Measurements from ENCODE around the gene RSBN1.

The RSBN1 gene

DNA sequence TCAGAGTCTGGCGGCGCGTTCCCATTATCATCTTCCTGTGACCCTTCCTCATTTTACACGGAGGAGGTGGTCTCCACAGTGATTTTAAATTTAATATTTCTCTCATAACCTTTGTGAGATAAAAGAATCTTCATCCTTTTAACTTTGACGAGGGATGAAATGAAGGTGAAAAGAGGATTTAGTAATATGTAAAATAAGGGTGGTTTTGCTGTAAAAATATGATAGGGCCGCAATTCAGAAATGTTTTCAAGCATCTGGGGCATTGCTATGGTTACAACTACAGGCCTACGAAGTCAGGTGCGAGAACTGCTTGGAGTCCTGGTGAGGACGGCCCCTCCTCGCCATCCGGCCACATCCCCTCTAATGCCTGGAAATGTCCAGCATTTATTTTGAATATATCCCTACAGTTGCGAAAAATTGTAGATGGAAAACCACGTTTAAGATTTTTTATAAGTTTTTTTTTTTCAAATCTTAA is 422 bp upstream of the RSBN1 start:
- no peak for DNase-seq (ENCODE audit: low spot score)

DNA sequence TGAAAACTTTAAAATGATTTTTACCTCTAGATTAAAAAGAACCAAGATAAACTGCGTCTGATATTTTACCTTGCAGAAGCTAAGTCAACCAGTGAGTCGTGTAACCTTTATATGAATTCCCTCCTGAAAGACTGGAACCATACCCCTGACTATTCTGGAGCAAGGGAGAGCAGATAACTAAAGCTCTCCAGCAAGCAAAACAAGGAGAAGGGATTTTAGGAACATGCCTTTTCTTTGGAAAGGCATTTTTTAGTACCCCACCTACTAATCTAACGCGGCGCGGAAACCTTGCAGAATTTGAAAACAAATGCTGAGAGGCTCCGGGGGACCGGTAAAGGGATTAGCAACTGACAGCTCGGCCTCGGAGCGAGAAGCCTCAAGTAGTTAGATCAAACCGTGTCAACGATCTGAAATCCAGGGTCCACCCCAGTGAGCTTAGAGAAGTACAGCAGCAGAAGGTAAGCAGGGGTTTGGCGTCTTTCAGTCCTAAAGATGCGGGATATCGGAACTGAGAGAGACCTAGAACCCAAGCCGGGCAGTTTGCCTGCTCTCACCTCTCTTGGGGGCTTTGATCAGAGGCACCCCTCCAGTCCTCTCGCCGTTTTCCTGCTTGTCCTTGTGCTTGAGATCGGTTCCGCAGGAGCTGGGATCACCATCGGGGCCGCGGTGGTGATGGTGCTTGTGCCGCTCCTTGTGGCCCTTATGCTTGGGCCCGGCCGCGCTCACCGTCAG is 954 bp downstream of the RSBN1 start:
- peak; percentile 61 for DNase-seq (ENCODE audit: low spot score)

DNA sequence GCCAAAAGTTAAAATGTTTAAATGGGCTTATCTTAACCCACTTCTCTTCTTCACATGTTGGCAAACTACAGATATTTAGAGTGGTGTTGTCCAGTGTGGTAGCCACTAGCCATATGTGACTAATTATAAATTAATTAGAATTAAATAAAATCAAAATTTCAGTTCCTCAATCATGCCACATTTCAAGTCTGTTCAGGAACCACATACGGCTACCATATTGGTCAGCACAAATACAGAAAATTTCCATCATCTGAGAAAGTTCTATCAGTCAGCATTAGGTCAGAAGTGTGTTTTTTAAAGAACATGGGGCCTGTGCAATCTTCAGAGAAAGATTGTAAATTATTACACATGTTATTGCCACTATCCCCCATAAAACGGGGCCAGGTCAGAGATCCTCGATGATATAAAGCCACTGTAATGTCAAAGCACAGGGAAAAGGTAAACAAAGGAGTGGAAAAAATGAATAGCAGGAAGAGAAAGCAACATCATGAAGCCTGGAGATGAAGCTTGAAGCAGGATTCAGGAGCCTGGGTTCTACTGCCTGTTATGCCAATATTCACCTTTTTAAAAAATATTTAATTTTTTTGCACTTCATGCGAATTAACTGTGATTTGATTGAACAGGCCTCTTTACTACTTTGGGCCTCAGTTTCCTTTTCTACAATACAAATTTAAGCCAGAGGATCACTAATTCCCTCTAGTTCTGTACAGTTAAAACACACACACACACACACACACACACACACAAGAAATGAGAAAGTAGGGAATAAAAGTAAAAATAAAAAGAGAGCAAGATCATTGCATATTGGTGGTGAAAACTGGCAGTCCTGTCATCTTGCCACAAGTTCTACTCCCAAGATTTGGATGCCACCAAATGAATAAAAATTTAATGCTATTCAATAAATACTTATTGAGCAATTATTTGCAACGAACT is 2.3 kb downstream of the RSBN1 start:
- no peak for DNase-seq (ENCODE audit: low spot score)

DNA sequence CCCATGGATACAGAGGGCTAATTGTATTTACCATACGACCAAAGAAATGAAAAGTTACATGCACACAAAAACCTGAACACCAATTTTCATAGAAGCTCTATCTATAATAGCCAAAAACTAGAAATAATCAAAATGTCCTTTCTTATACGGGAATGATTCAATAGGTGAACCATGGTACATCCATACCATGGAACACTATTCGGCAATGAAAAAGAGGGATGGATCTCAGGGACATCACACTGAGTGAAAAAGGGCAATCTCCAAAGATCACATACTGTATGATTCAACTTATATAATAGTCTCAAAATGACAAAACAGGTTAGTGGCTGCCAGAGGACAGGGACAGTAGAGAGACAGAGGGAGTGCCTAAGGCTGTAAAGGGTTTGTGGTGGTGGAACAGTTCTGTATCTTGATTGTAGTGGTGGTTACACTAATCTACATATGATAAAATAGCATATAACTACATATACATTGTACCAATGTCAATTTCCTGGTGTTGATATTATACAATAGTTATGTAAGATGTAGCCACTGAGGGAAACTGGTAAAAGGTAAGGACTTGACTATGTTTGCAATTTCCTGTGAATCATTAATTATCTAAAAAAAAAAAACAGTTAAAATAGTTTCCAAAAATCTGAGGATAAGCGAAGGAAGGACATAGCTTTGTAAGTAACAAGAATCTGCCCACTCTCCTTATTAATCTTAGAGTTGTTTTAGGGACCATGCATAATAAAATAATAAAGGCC is 3.7 kb downstream of the RSBN1 start:
- DNase-seq (ENCODE audit: low spot score), result no peak

DNA sequence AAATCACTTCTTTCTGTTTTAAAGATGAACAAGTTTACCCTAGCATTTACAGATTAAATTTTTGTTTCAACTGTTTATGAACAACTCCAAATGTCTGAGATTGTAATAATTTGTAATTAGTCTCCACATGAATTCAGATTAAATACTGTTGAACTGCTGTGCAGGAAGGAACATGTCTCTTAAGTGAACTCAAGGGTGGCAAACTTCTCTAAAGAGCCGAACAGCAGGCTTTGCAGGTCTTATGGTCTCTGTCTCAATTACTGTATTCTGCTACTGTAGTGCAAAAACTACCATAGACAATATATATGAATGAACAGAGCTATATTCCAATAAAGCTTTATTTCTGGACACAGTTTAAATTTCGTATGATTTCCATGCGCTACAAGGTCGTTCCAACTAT is 6.6 kb downstream of the RSBN1 start:
- no peak for DNase-seq (ENCODE audit: low spot score)

DNA sequence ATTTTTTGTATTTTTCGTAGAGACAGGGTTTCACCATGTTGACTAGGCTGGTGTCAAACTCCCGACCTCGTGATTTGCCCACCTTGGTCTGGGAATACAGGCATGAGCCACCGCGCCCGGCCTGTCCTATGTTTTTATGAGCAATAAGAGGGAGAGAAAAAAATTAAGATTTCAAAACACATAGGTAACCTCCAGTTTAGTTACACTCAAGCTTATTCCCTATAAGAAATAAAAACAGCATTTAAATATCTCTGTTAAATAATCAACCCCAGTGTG is 7.1 kb downstream of the RSBN1 start:
- DNase-seq (ENCODE audit: low spot score), result no peak

DNA sequence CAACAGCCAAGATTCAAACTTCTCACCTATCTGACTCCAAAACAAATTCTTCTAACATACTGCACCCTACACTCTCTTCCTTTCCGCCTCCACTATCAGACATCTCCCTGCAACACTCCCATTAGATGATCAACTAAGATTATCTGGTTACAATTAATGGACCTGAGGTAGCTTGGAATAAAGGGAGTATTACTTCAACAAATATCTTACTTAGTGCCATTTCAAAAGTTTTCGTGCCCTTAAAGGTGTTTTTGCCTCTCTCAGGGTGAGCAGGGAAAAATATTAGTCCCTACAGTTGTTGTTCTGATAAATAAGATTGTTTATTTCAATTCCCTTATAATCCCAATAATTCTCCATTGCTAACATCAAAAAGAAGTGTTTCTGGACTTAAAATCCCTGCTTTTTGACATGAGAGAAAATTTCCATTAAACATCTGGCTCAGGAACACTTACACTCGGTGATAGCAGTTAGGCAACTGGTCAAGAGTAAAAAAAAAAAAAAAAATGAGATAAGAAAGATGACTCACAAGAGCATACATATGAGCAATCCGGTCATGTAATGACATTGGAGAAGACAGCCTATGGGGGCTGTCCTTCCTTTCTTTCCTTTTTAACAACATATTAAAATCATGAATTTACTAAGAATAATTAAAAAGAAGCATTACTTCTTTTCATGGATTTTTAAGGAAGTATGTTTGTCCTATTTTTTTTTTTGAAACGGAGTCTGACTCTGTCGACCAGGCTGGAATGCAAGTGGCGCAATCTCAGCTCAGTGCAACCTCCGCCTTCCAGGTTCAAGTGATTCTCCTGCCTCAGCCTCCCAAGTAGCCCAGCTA is 7.6 kb downstream of the RSBN1 start:
- no peak for DNase-seq (ENCODE audit: low spot score)

DNA sequence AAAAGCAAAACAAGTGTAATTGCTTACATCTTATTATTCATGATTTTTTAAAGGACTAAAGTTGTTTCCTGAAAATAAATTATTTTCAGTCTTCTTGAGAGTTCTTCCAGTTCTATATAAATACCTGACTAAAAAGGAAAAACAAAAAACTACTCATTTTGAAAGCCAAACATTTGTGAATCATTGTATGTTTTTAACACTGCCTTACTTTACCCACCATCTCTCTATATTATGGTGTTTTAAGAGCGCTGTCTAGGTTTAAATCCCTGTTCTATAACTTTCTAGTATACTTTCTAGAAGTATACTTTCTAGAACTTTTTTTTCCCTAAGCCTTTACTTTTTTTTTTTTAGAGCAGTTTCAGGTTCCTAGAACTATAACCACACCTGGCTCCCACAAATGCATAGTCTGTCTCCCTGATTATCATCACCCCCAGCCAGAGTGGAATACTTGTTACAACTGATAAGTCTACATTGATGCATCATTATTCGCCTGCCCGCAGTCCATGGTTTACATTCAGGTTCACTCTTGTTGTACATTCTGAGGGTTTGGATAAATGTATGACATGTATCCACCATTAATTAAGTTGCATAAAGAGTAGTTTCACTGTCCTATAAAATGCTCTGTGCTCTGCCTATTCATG is 9.8 kb downstream of the RSBN1 start:
- no peak for DNase-seq (ENCODE audit: low spot score)

DNA sequence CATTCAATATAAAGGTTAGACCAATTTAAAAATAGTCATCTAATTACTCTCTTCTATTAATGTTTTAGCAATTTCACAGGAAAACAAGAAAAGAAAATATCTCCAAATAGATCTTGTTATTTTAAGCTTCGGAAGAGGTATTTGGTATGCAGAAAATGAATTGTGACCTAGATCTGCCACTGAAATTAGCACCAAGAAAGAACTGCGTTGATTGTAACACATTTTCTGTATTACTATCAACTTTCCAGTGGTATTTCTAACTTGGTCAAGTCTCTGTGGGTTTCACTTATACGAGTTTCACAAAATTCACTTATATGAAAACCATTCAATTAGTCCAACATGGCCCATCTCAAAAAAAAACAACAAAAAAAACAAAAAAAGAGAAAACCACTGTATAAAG is 11.8 kb downstream of the RSBN1 start:
- no peak for DNase-seq (ENCODE audit: low spot score)

DNA sequence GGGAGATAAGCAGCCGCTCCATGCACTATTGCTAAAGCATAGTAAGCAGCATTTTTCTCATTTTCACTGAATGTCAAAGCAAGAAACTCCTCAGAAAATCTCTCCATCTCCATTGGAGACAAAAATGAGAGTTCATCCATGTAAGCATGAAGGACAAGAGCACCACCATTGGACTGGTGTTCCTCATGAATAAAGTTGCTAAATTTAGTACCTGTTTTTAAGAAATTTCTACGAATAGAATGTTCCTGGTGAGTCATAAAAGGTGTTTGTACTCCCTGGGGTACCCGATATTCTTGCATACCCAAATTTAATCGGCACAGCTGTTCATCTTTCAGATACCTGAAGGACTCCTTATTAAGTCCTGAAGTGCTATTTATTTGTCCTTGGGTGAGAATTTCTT is 14.8 kb downstream of the RSBN1 start:
- no peak for DNase-seq (ENCODE audit: low spot score)

DNA sequence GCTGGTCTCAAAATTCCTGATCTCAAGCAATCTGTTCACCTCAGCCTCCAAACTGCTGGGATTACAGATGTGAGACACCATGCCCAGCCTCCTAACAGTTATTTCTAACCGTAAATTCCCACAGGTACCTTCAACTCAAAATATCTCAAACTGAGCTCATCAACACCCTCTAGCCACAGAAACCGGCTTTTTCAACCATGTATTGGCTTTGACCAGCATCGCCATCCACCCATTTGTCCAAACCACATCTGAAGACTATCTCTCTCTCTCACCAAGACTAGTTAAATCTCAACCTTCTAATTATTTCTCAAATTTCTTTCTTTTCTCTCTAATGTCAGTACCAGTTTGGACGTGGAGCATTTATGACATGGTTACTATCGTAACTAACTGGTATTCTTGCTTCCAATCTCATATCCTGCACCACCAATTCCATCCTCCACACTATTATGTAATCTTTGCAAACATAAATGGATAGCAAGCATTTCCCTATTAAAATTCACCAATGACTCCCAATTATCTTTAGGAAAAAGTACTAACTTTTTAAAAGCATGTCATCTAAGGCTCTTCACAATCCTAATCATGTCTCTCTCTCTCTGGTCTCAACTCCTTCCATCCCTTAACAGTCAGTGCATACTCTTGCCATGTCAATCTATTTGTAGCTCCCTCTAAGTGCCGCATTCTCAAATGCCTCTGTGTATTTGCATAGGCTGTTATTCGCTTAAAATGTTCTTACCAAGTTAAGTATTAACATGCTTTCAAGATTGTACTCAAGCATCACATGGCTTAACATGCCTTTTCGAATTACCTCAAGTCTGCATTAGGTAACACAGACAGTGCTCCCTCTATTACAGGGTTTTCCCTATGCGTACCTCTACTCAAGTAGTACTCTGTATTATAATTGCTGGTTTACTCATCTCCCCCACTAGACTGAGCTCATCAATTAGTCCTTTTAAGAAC is 18.1 kb downstream of the RSBN1 start:
- DNase-seq (ENCODE audit: low spot score), result no peak

DNA sequence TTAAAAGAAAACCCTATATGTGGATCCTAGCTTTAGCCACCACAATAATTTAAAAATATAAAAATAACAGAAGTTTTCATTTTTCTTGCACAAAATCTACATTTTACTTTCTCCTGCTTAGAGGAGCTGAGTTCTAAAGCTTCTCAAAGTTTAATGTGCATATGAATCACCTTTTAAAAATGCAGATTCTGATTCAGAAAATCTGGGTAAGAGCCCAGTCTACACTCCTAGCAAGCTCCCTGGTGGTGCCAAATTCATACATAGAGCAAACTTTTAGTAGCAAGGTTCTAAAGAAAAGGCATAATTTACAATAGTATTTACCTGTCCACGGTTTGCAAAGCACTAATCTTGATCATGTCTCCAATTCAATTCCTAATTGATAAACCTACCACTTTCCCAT is 19.3 kb downstream of the RSBN1 start:
- no peak for DNase-seq (ENCODE audit: low spot score)

DNA sequence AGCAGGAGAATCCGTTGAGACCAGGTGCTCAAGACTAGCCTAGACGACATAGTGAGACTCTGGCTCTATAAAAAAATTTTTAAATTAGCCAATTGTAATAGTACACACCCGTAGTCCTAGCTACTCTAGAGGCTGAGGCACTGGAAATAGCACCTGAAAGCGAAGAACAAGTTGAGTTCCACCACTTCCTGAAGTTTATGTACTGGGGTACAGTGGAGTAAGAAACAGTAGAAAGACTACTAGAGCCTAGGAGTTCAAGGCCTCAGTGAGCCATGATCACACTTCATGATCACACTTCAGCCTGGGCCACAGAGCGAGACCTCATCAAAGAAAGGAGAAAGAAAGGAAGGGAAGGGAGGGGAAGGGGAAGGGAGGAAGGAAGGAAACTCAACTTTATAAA is 19.8 kb downstream of the RSBN1 start:
- no peak for DNase-seq (ENCODE audit: low spot score)

DNA sequence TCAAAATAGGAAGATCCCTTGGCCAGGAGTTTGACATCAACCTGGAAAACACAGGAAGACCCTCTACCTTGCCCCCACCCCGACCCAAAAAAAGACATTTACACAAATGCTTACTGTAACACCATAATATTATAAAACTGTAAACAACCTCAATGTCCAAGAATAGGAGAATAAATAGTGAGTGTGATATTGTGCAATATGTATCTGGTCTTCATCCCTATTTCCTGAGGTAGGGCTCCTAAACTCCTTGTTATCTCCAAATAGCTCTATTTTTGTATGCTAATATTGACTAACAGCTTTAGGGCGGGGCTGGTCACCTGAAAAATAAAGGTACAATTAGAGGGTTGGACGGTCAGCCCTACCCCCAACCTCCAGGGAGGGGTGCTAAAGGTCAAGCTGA is 23.5 kb downstream of the RSBN1 start:
- DNase-seq (ENCODE audit: low spot score), result no peak

DNA sequence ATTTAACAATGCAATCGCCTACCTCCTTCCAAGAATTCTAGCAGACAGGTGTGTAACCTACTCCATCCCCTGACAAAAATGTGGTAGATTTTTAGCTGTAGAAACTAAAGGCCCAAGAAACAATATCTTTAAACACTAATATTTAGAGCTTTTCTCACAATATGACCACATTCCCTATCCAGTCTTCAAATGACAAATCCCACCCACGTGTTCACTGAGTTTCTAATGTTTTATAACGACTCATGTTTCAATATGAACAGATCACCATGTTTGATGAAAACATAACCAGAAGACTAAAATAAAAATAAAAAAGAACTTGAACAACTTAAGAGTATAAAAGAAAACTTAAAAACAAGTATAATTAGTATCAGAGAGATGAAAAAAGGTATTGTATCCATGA is 24.6 kb downstream of the RSBN1 start:
- no peak for DNase-seq (ENCODE audit: low spot score)

DNA sequence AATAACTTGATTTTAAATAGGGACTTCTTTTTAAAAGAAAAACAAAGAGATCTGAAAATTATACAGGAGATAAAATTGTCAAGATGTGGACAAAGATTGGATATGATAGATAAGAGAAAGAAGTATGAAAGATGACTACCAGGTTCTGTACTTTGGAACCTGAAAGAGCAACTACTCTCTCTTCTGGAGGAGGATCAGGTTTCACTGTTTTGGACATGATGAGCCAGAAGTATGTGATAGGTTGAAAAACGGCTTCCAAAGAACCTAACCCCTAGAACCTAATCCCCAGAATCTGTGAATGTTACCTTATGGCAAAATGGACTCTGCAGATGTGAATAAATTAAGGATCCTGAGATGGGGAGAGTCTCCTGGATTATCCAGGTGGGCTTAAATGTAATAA is 26.2 kb downstream of the RSBN1 start:
- no peak for DNase-seq (ENCODE audit: low spot score)

DNA sequence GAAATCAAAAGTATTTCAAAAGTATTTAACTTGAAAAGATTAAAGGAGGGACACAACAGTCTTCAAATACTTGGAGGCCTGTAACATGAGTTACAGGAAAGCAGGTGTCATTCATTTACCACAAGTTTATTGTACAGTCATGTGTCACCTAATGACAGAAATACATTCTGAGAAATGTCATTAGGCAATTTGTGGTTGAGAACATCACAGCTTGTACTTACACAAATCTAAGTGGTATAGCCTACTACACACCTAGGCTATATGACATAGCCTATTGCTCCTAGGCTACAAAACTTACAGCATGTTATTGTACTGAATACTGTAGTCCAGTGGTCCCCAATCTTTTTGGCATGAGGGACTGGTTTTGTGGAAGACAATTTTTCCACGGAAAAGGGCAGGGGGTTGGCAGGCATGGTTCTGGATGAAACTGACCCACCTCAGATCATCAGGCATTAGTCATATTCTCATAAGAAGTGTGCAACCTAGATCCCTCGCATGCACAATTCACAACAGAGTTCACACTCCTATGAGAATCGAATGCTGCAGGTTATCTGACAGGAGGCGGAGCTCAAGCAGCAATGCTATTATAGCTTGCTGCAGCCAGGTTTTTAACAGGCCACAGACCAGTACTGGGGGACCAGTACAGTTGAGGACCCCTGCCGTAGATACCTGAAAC is 28.0 kb downstream of the RSBN1 start:
- no peak for DNase-seq (ENCODE audit: low spot score)

DNA sequence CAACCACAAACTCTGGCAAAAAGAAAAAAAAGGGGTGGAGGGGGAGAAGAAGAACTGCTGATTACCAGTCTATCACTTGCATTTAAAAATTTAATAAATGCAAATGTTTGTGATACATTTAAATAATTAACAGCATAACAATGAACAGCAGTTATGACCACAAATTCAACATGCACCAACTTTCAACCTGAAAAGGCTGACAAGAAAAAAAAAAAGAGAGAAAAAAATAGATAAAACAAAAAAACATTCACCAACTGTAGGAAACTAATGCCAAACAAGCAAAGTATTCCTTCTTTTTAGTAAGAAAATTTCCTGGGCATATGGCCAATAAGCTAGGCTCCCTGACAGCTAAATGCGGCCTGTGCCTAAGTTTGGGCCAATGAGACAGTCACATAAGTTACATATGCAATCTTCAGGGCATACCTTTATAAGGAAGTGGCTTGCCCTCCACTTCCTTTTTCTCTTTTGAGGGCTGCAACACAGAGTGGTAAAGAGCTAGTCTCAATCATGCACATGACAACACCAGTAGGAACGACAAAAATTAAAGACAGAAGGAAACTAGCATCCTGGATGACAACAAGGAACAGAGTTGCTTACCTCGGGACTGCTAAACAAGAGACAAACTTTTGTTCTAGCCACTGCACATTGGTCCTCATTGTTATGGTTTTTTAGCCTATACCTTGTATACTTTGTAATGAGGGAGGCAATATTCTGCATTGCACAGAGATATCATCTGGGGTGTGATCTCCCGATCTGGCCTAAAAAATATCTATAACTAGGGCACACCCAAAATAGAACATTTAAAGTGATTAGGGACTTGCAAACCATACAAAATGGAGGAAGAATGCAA is 28.8 kb downstream of the RSBN1 start:
- no peak for DNase-seq (ENCODE audit: low spot score)

DNA sequence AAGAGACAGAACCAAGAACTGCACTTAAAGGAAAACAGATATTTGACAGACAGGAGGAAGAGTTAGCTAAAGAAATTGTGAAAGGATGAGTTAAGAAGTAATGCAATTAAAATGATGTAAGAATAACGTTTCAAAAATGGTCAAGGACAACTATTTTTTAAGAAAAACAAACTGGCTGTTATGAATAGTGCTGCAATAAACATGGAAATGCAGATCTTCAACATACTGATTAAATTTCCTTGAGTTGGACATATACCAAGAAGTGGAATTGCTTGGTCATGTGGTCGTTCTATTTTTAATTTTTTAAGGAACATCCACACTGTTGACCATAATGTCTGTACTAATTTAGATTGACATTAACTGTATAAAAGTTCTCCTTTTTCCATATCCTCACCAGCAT is 29.9 kb downstream of the RSBN1 start:
- DNase-seq (ENCODE audit: low spot score), result no peak

All from ecto neural progenitor cell (in vitro differentiated cells).